ENCODE measurements around the gene FAM193A. TPM values are rescaled to one million over a fixed set of nuclear protein-coding genes. Genes with fewer than 3 reads are reported as not detected.

FAM193A gene
- polyA plus RNA-seq, 4 donors: 10.0 to 19.2 (median 12.8) TPM

GRCh38 chr4:2647403-2648158 lies 111.1 kb downstream of the FAM193A start:
- FAIRE-seq: no peak

GRCh38 chr4:2648159-2648814 lies 111.8 kb downstream of the FAM193A start:
- no peak overlapping the region for H3K27ac ChIP-seq (ENCODE audit: low read depth in 1 of 3, low read length in 2 of 3)
- DNase-seq (no peak), FAIRE-seq (no peak)
- 96 to 97% (median 96%) methylated on average over 9 of the region's 9 CpGs for WGBS, 3 donors
- H3K27me3 ChIP-seq (ENCODE audit: control insufficient read depth in 3 of 3, insufficient read depth in 3 of 3, low read length in 3 of 3): no peaks in the 10 kb centered on the region
- no peaks in the 10 kb centered on the region for H3K9me3 ChIP-seq (ENCODE audit: control insufficient read depth in 2 of 2, insufficient read depth in 1 of 2, low read depth in 1 of 2, low read length in 1 of 2)
- H3K4me3 ChIP-seq (ENCODE audit: low read depth in 1 of 3, low read length in 3 of 3): no peak overlapping the region
- no peaks in the 10 kb centered on the region for H3K4me1 ChIP-seq (ENCODE audit: control insufficient read depth in 3 of 3, insufficient read depth in 2 of 3, low read depth in 1 of 3, low read length in 2 of 3)
- H3K36me3 ChIP-seq (ENCODE audit: control insufficient read depth in 3 of 3, insufficient read depth in 2 of 3, low read depth in 1 of 3, low read length in 3 of 3): peaks cover 12 to 77% (median 25%) of the 10 kb centered on the region in 3 donors

More at GRCh38 chr4:2647403-2648158, 111.1 kb downstream of the FAM193A start:
- Histone ChIP-seq H3K4me1 (ENCODE audit: control insufficient read depth in 3 of 3, insufficient read depth in 2 of 3, low read depth in 1 of 3, low read length in 2 of 3) (no peaks in the 10 kb centered on the region), H3K36me3 (ENCODE audit: control insufficient read depth in 3 of 3, insufficient read depth in 2 of 3, low read depth in 1 of 3, low read length in 3 of 3) (peaks cover 12 to 79% (median 25%) of the 10 kb centered on the region in 3 donors), H3K27ac (ENCODE audit: low read depth in 1 of 3, low read length in 2 of 3) (no peak overlapping the region), H3K9me3 (ENCODE audit: control insufficient read depth in 2 of 2, insufficient read depth in 1 of 2, low read depth in 1 of 2, low read length in 1 of 2) (no peaks in the 10 kb centered on the region), H3K27me3 (ENCODE audit: control insufficient read depth in 3 of 3, insufficient read depth in 3 of 3, low read length in 3 of 3) (no peaks in the 10 kb centered on the region), H3K4me3 (ENCODE audit: low read depth in 1 of 3, low read length in 3 of 3) (no peak overlapping the region)
- WGBS, 3 donors: 91 to 92% (median 92%) methylated on average over 10 of the region's 10 CpGs
- DNase-seq: peak; percentile 18 to 20

GRCh38 chr4:2649604-2650114 lies 113.2 kb downstream of the FAM193A start:
- WGBS, 3 donors: 98 to 100% (median 99%) methylated on average over 5 of the region's 5 CpGs

DNA sequence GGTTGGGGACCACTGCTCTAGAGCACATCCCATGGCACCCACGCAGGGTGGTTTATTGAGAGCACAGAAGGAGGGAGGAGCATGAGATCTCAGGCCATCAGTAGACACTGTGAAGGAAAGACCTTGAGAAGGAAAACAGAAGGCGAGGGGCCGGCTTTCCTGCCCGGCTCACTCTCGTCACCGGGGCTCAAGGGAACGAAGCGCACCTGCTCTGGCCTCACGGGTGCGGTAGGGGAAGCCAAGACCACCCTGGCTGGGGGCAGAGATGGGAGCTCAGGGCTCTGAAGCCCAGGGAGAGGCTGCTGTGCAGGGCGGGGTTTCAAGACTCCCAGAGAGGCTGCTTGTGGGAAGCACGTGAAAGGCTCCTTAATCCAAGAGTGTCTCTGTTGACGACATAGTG lies 113.8 kb downstream of the FAM193A start:
- Histone ChIP-seq H3K9me3 (ENCODE audit: control insufficient read depth in 2 of 2, insufficient read depth in 1 of 2, low read depth in 1 of 2, low read length in 1 of 2) (no peaks in the 10 kb centered on the region), H3K4me1 (ENCODE audit: control insufficient read depth in 3 of 3, insufficient read depth in 2 of 3, low read depth in 1 of 3, low read length in 2 of 3) (no peaks in the 10 kb centered on the region), H3K36me3 (ENCODE audit: control insufficient read depth in 3 of 3, insufficient read depth in 2 of 3, low read depth in 1 of 3, low read length in 3 of 3) (peaks cover 12 to 73% (median 27%) of the 10 kb centered on the region in 3 donors), H3K27ac (ENCODE audit: low read depth in 1 of 3, low read length in 2 of 3) (no peak overlapping the region), H3K27me3 (ENCODE audit: control insufficient read depth in 3 of 3, insufficient read depth in 3 of 3, low read length in 3 of 3) (no peaks in the 10 kb centered on the region), H3K4me3 (ENCODE audit: low read depth in 1 of 3, low read length in 3 of 3) (no peak overlapping the region)
- FAIRE-seq (no peak), DNase-seq (no peak)
- 97% methylated on average over 13 of the region's 13 CpGs for WGBS, 3 donors

More at GRCh38 chr4:2649604-2650114, 113.2 kb downstream of the FAM193A start:
- Histone ChIP-seq H3K27ac (ENCODE audit: low read depth in 1 of 3, low read length in 2 of 3) (no peak overlapping the region), H3K36me3 (ENCODE audit: control insufficient read depth in 3 of 3, insufficient read depth in 2 of 3, low read depth in 1 of 3, low read length in 3 of 3) (peaks cover 12 to 74% (median 24%) of the 10 kb centered on the region in 3 donors), H3K27me3 (ENCODE audit: control insufficient read depth in 3 of 3, insufficient read depth in 3 of 3, low read length in 3 of 3) (no peaks in the 10 kb centered on the region), H3K4me1 (ENCODE audit: control insufficient read depth in 3 of 3, insufficient read depth in 2 of 3, low read depth in 1 of 3, low read length in 2 of 3) (no peaks in the 10 kb centered on the region), H3K4me3 (ENCODE audit: low read depth in 1 of 3, low read length in 3 of 3) (no peak overlapping the region), H3K9me3 (ENCODE audit: control insufficient read depth in 2 of 2, insufficient read depth in 1 of 2, low read depth in 1 of 2, low read length in 1 of 2) (no peaks in the 10 kb centered on the region)
- DNase-seq (no peak), FAIRE-seq (no peak)

- Histone ChIP-seq H3K9me3 (ENCODE audit: control insufficient read depth in 2 of 2, insufficient read depth in 1 of 2, low read depth in 1 of 2, low read length in 1 of 2) (no peaks in the 10 kb centered on the region), H3K27ac (ENCODE audit: low read depth in 1 of 3, low read length in 2 of 3) (no peak overlapping the region), H3K4me3 (ENCODE audit: low read depth in 1 of 3, low read length in 3 of 3) (no peak overlapping the region), H3K4me1 (ENCODE audit: control insufficient read depth in 3 of 3, insufficient read depth in 2 of 3, low read depth in 1 of 3, low read length in 2 of 3) (no peaks in the 10 kb centered on the region), H3K36me3 (ENCODE audit: control insufficient read depth in 3 of 3, insufficient read depth in 2 of 3, low read depth in 1 of 3, low read length in 3 of 3) (peaks cover 13 to 73% (median 26%) of the 10 kb centered on the region in 3 donors), H3K27me3 (ENCODE audit: control insufficient read depth in 3 of 3, insufficient read depth in 3 of 3, low read length in 3 of 3) (no peaks in the 10 kb centered on the region)
- DNase-seq (no peak), FAIRE-seq (no peak)
- 88 to 92% (median 88%) methylated on average over 10 of the region's 10 CpGs for WGBS, 3 donors
Observed at GRCh38 chr4:2651546-2651945, 115.1 kb downstream of the FAM193A start.

DNA sequence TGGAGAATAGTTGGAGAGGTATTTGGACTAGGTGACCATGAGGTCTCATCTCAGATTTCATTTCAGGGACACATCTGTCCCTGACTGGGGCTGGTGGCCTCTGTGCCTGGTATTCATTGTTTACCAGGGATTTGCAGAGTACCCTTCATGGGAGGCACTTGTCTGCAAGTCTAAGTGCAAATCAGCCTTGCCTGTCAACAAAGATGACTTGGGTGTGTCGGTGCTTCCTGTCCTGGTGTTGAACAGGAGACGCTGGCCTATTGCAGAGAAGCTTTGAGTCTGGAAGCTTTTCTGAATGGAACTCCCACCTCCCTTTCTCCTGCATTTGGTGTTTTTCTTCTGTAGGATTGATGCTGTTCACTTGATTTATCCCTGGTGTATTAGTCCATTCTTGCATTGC lies 115.6 kb downstream of the FAM193A start:
- Histone ChIP-seq H3K27ac (ENCODE audit: low read depth in 1 of 3, low read length in 2 of 3) (no peak overlapping the region), H3K4me3 (ENCODE audit: low read depth in 1 of 3, low read length in 3 of 3) (no peak overlapping the region), H3K9me3 (ENCODE audit: control insufficient read depth in 2 of 2, insufficient read depth in 1 of 2, low read depth in 1 of 2, low read length in 1 of 2) (no peaks in the 10 kb centered on the region), H3K4me1 (ENCODE audit: control insufficient read depth in 3 of 3, insufficient read depth in 2 of 3, low read depth in 1 of 3, low read length in 2 of 3) (no peaks in the 10 kb centered on the region), H3K36me3 (ENCODE audit: control insufficient read depth in 3 of 3, insufficient read depth in 2 of 3, low read depth in 1 of 3, low read length in 3 of 3) (peaks cover 12 to 73% (median 24%) of the 10 kb centered on the region in 3 donors), H3K27me3 (ENCODE audit: control insufficient read depth in 3 of 3, insufficient read depth in 3 of 3, low read length in 3 of 3) (no peaks in the 10 kb centered on the region)
- FAIRE-seq (no peak), DNase-seq (no peak)
- 81 to 98% (median 92%) methylated on average over 2 of the region's 2 CpGs for whole genome bisulfite sequencing, 3 donors

DNA sequence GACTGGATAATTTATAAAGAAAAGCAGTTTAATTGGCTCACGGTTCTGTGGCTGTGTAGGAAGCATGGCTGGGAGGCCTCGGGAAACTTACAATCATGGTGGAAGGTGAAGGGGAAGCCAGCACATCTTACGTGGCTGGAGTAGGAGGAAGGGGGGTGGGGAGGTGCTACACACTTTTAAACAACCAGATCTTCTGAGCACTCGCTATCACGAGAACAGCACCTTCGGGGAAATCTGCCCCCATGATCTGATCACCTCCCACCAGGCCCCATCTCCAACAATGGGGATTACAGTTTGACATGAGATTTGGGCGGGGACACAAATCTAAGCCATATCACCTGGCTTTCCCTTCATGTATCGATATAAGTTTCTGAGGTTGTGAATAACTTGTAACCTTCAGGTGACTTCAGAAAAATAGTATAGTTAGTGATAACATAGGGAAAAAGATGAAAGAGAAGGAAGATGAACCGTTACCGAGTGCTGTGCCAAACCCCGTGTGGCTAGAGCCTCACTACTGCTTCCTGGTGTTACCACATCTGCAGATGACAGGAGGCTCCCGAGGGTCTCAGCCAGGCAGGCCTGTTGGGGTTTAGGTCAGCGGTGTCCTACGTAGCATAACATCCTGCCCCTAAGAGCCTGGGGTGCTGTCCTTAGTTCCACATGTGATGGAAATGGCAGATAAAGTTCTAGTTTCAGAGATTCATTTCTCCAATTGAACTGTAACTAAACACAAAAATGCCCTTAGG lies 116.1 kb downstream of the FAM193A start:
- Histone ChIP-seq H3K4me3 (ENCODE audit: low read depth in 1 of 3, low read length in 3 of 3) (no peak overlapping the region), H3K27ac (ENCODE audit: low read depth in 1 of 3, low read length in 2 of 3) (no peak overlapping the region), H3K4me1 (ENCODE audit: control insufficient read depth in 3 of 3, insufficient read depth in 2 of 3, low read depth in 1 of 3, low read length in 2 of 3) (no peaks in the 10 kb centered on the region), H3K36me3 (ENCODE audit: control insufficient read depth in 3 of 3, insufficient read depth in 2 of 3, low read depth in 1 of 3, low read length in 3 of 3) (peaks cover 9 to 67% (median 22%) of the 10 kb centered on the region in 3 donors), H3K9me3 (ENCODE audit: control insufficient read depth in 2 of 2, insufficient read depth in 1 of 2, low read depth in 1 of 2, low read length in 1 of 2) (no peaks in the 10 kb centered on the region), H3K27me3 (ENCODE audit: control insufficient read depth in 3 of 3, insufficient read depth in 3 of 3, low read length in 3 of 3) (no peaks in the 10 kb centered on the region)
- FAIRE-seq (no peak), DNase-seq (no peak)
- WGBS, 3 donors: 82 to 92% (median 83%) methylated on average over 14 of the region's 14 CpGs

GRCh38 chr4:2660596-2661211 lies 124.3 kb downstream of the FAM193A start:
- FAIRE-seq (no peak), DNase-seq (peak in 1 of 2 donors; percentile 10)
- WGBS, 3 donors: 70 to 89% (median 85%) methylated on average over 8 of the region's 8 CpGs
- Histone ChIP-seq H3K27me3 (ENCODE audit: control insufficient read depth in 3 of 3, insufficient read depth in 3 of 3, low read length in 3 of 3) (no peaks in the 10 kb centered on the region), H3K4me3 (ENCODE audit: low read depth in 1 of 3, low read length in 3 of 3) (no peak overlapping the region), H3K9me3 (ENCODE audit: control insufficient read depth in 2 of 2, insufficient read depth in 1 of 2, low read depth in 1 of 2, low read length in 1 of 2) (no peaks in the 10 kb centered on the region), H3K27ac (ENCODE audit: low read depth in 1 of 3, low read length in 2 of 3) (peak overlapping the region in 2 of 3 donors; percentile 42 to 53), H3K36me3 (ENCODE audit: control insufficient read depth in 3 of 3, insufficient read depth in 2 of 3, low read depth in 1 of 3, low read length in 3 of 3) (peaks cover 14 to 58% (median 22%) of the 10 kb centered on the region in 3 donors), H3K4me1 (ENCODE audit: control insufficient read depth in 3 of 3, insufficient read depth in 2 of 3, low read depth in 1 of 3, low read length in 2 of 3) (no peaks in the 10 kb centered on the region)
